HCEC 1CT (cell line): Measurements from ENCODE around the gene ZNF213.
"Not testable (repeated sequence)": the region's sequence is repeated elsewhere in the genome, so short reads cannot be mapped to it uniquely, and the experiment has no call there.

Source experiments
- DNase-seq: peaks from one replicate; pipeline ENCODE4 v3.0.0-alpha.2; 2017

ZNF213 gene

DNA sequence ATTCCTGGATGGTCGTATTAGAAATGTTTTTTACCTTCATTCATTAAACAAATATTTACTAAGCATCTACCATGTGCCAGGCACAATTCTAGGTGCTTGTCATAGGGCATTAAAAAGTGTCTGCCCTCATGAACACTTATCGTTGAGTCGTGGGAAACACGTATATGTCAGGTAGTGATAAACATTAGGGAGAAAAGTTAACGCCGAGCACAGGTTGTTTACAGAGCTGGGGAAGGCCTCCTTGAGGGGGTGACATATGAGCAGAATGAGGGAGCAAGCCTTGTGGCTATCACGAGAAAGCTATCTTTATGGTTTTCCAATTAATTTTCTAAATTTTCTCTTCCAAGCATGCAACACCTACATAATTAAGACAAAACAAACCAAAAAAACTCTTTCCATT lies 985 bp upstream of the ZNF213 start:
- no peak for DNase-seq

DNA sequence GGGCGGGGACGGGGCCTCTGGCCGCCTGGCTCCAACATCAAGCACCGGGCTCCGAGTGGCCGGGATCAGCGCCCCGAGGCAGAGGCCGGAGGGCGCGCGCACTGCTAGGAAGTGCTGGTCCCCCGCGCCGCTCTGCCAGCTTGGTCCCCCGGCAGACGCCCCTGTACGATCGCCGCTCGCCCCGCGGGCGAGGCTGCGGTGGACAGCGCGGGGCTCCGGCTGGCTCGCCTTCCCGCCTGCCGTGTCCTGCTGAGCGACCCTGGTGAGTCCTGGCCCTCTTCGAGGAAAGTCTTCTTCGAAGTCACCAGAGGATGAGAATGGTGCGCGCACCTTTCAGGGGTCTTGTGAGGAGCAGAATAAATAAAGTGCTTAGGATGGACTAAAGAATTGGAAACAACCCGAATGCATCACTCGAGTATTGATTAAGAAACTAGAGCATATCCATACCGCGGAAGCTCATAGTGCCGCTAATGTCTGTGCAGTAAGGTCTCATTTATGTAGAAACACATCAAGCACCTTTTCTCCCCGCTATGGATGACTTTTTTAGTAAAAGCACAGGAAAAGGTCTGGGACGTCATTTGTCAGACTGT lies 392 bp downstream of the ZNF213 start:
- no peak for DNase-seq

DNA sequence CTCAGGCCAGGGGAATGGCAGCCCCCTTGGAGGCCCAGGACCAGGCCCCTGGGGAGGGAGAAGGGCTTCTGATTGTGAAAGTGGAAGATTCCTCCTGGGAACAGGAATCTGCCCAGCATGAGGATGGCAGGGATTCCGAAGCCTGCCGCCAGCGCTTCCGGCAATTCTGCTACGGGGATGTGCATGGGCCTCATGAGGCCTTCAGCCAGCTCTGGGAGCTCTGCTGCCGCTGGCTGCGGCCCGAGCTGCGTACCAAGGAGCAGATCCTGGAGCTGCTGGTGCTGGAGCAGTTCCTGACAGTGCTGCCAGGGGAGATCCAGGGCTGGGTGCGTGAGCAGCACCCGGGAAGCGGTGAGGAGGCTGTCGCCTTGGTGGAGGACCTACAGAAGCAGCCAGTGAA lies 2.4 kb downstream of the ZNF213 start:
- DNase-seq = no peak

DNA sequence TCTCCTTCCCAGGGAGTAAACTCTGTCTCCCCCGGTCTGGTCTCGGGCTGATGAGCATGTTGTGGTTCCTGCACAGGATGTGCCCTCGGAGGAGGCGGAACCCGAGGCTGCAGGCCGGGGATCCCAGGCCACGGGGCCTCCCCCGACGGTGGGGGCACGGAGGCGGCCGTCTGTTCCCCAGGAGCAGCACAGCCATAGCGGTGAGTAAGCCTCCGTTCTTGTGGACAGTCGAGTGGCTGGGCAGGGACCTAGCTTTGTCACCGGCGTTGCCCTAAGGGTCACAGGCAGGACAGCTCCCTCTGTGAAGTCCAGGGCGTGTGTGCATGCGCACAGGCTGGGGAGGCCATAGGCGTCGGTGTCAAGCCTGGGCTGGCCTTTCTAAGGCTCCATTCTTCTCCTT lies 3.5 kb downstream of the ZNF213 start:
- DNase-seq = no peak

DNA sequence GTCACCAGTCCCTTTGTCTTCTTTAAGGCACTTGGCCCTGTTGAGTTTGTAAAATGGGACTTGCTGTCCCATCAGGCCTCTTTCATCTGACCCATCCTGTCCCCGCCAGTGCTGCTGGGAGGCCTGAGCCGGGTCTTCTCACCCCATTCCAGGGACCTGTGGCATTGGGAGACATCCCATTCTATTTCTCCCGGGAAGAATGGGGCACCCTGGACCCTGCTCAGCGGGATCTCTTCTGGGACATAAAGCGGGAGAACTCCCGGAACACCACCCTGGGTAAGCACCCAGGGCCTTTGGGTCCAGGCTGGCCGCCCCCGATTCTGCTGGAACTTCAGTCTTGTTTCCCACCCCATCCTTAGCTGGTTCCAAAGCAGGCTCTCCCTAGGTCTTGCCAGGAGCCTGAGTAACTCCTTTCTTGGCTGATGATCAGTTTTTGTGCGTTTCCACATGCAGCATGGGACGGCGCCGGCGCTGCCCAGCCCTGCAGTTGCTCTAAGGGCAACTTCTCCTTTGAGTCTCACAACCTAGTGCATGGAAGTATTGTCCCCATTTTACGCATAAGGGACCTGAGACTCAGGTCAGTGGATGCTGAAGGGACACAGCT lies 4.1 kb downstream of the ZNF213 start:
- DNase-seq = no peak

DNA sequence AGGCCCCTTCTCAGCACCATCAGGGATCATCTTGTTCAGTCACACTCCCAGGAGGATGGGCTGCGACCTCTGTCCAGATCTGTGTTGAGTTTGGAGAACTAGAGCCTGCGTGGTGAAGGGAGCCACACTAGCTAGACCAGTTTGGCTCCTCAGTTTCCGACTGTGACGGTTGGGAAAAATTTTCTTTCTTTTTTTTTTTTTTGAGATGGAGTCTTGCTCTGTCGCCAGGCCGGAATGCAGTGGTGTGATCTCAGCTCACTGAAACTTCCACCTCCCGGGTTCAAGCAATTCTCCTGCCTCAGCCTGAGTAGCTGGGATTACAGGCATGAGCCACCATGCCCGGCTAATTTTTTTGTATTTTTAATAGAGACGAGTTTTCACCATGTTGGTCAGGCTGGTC lies 4.7 kb downstream of the ZNF213 start:
- DNase-seq = not testable (repeated sequence)

DNA sequence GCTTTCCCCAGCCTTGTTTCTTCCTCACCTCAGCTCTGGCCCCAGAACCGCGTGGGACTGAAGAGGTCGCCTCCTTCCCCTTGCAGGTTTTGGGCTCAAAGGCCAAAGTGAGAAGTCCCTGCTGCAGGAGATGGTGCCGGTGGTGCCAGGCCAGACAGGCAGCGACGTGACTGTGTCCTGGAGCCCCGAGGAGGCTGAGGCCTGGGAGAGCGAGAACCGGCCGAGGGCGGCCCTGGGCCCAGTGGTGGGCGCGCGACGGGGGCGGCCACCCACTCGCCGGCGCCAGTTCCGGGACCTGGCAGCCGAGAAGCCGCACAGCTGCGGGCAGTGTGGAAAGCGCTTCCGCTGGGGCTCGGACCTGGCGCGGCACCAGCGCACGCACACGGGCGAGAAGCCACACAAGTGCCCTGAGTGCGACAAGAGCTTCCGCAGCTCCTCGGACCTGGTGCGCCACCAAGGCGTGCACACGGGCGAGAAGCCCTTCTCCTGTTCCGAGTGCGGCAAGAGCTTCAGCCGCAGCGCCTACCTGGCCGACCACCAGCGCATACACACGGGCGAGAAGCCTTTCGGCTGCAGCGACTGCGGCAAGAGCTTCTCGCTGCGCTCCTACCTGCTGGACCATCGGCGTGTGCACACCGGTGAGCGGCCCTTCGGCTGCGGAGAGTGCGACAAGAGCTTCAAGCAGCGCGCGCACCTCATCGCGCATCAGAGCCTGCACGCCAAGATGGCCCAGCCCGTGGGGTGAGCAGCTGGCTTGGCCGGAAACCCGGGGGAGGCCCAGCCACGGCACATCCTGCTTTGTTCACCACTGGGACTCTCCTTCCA lies 6.0 kb downstream of the ZNF213 start:
- no peak for DNase-seq

DNA sequence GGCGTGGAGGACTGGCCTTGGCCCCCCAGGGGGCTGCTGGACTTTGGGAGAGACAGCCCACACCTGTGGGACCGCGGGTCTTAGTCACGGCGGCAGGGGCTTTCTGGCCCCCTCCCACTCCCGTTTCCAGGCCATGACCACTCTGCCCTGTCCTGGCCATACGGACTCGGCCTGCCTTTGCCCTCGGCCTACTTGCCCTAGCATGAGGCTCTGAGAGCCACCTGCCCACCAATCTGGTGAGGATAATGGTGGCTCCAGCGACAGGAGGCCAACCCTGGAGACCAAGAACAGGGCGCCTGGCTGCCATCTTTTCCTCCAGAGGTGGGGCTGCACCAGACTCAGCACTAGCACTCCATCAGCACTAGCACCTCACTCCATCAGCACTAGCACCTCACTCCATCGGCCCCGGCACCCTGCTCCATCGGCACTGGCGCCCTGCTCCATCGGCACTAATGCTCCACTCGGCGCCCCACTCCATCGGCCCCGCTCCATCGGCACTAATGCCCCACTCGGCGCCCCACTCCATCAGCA lies 7.0 kb downstream of the ZNF213 start:
- DNase-seq = no peak

DNA sequence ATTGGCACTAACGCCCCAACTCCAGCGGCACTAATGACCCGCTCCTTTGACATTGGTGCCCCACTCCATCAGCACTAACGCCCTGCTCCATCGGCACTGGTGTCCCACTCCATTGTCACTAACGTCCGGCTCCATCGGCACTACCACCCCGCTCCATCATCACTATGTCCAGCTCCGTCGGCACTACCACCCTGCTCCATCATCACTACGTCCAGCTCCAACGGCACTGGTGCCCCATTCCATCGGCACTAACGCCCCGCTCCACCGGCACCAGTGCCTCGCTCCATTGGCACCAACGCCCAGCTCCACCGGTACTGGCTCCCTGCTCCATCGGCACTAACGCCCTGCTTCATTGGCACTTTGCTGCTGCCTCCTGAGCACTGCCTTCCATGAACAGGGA lies 7.5 kb downstream of the ZNF213 start:
- no peak for DNase-seq

DNA sequence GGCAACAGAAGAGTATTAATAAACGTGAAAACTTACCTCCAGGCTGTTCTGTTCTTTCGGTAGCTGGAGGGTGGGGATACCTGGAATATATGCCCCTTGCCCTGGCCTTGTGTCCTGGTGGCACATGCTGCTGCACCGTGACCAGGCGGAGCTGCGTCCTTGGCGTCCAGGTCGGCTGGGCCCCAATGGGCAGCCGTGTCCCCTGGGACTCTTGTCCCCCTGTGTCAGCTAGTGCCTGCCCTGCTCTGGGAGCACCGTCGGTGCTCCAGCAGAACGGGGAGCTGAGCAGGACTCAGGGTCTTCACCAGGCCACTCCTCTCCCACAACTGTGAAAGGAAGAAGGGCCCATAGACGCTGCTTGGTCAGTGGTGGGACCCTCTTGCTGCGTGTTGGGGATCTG lies 7.9 kb downstream of the ZNF213 start:
- DNase-seq = no peak

DNA sequence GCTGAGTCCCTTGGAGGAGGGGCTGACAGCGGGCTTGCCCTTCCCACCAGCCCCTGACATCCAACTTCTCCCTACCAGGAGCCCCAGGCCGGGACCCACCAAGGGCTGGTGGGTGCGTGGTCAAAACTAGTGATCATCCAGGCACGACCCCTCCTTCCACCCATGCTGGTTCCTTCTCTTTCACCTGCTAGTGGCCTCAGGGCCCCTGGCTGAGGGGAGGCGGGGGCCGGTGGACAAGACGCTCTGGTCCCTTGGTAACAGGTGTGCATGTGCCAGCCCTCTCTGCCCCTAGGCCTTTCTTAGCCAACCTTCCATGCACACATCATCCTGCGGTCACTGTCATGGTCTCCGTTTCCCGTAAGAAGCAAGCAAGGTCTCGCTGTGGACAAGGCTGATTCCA lies 8.4 kb downstream of the ZNF213 start:
- no peak for DNase-seq

DNA sequence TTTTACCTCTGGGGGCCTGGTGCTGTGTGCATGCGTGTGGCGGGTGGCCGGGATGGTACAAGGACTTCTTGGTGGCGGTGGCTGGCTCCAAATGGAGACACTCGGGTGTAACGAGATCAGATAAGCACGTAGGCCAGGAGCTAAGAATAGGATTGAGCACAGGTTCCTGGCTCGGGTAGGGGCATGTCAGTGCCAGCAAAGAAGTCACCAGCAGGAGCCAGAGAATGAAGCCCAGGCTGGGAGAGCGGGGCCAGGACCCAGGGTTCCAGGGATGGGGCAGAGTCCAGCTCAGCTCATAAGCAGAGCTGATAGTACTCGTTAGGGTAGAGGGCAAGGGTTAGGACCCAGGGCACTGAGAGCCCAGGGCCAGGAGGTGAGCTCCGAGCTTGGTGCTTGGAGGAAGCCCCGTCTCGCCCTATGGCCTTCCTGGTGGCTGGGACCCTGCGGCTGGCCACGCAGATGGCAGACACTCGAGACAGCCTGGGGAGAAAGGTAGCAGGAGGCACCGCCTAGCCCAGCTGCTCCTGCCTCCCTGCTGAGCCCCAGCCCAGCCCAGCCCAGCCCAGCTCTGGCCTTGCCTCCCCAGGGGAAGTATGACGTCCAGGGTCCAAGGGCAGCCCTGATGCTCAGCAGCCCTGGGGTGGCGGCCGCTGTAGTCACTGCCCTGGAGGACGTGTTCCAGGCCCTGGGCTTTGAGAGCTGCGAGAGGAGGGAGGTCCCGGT lies 8.9 kb downstream of the ZNF213 start:
- no peak for DNase-seq

DNA sequence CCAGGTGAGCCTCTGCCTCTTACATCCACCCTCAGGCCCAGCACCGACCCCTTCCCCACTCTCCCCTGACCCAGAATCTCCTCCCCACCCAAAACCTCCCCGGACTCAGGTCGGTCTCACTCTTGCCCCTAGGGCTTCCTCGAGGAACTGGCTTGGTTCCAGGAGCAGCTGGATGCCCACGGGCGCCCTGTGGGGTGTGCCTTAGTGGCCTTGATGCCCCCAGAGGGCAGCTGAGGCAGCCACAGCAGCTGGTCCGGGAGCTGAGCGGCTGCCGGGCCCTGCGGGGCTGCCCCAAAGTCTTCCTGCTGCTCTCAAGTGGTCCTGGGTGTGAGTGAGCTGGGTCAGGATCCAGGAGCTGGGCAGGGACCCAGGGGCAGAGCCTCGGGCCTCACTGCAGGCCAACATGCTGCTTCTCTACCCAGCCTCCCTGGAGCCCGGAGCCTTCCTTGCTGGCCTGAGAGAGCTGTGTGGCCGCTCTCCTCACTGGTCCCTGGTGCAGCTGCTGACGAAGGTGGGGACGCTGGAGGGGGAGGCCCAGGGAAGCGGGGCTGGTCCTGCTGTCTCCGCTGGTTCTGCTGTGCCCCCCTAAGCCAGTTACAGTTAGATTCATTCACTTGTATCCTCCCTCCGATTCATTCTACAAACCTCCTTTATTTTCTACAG lies 9.6 kb downstream of the ZNF213 start:
- no peak for DNase-seq

DNA sequence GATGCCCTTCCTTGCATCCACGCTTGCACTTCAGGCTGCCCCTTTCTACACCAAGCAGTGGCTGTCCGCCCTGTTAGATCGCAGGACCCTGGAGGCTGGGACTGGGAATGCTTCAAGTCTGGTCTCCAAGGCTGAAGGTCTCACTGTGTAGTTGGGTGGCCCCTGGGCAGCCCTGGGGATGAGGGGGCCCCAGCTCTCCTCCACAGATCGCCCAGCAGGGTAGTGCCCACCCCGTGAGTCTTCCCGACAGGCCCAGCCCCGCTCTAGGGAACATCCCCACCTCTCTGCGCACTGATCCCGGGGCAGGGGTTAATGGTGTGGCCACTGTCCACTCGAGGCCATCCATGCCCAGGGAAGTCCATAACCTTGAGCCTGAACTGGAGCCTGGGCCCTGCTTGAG lies 10.3 kb downstream of the ZNF213 start:
- no peak for DNase-seq

DNA sequence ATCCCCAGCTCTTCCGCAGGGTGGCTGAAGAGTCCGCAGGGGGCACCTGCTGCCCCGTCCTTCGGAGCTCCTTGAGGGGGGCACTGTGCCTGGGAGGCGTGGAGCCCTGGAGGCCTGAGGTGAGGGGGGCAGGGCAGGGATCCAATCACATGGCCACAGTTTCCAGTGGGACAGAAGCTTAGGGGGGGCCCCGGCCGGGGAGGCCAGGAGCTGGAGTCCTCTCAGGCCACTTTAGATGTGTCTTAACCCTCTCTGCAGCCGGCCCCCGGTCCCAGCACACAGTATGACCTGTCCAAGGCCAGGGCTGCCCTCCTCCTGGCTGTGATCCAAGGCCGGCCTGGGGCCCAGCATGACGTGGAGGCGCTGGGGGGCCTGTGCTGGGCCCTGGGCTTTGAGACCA lies 10.8 kb downstream of the ZNF213 start:
- DNase-seq = no peak

DNA sequence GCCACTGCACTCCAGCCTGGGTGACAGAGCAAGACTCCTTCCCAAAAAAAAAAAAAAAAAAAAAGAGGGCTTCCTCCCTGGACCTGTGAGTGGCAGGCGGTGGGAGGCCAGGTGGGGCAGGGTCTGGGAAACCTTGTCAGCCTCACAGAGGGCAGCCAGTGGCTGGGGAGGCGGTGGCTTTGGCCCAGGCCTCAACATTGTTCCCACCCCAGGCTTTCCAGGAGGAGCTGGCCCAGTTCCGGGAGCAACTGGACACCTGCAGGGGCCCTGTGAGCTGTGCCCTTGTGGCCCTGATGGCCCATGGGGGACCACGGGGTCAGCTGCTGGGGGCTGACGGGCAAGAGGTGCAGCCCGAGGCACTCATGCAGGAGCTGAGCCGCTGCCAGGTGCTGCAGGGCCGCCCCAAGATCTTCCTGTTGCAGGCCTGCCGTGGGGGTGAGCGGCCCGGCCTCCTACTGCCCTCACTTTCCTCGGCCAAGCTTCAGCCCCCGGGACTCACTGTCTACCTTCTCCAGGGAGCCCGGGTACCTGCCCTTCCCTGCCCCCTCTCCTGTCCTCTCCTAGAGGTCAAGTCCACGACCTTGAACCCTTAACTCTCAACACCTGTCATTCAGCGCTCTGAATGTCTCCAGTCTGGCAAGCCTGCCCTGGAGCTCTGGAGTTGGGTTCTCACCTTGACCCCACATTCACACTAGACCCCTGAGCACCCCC lies 12.4 kb downstream of the ZNF213 start:
- DNase-seq = no peak

DNA sequence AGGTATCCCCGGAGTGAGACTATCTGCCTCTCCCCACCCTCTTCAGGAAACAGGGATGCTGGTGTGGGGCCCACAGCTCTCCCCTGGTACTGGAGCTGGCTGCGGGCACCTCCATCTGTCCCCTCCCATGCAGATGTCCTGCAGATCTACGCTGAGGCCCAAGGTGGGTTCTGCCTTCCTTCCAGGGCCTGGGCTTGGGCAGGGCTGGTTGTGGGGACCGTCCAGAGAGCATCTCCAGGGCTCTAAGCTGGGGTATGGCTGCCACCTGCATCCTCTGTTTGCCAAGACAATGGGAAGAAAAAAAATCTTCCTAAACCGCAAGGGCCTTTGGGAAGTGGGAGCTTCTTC lies 12.9 kb downstream of the ZNF213 start:
- DNase-seq = no peak

DNA sequence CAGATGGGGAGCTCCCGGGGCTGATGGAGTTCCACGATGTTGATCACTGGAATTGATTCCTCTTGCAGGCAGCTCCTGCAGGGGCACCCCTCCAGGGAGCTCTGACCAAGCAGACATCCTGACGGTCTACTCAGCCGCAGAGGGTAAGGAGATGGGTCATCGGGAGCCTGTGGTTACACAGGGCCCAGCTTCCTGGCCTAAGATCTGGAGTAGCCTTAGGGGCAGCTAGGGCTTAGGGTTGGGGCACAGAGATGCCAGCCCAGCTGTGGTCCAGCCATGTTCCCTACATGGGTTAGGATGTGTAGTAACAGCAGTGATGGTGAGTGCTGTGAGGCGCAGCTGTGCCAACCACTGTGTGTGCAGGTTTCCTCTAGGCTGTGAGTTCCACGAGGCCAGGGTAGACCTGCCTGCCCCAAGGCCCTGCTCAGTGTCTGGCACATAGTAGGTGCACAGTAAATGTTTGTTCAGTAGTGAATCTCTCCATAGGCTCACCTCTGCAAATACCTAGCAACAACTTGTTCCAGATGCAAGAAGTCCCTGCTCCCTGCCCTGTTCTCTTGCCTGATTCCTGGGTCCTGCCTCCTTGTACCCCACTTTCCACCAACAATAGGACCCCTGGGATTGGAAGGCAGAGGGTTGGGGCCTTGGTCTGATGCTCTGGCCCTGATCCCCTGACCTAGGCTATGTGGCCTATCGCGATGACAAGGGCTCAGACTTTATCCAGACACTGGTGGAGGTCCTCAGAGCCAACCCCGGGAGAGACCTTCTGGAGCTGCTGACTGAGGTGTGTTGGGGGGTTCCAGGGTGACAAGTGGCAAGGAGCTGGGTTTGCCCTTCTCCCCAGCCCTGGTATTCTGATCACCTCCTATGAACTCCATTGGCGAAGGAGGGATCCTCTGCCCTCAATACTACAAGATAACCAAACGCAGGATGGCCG lies 13.7 kb downstream of the ZNF213 start:
- DNase-seq = no peak

DNA sequence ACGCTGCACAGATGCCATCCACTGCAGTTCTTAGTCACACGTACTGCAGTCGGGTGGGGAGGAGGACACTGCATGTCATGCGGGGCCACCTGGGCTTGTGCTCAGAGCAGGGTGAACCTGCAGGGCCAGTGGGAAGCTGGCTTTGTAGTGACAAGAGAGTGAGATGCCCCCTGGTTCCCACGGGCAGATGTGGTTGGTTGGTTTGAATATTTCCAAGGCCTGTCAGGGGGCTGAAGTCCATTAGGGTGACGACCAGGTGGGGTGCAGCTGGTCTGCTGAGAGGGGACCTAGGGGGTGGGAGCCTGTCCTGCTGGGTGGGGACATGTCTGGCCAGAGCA lies 14.3 kb downstream of the ZNF213 start:
- DNase-seq = no peak

DNA sequence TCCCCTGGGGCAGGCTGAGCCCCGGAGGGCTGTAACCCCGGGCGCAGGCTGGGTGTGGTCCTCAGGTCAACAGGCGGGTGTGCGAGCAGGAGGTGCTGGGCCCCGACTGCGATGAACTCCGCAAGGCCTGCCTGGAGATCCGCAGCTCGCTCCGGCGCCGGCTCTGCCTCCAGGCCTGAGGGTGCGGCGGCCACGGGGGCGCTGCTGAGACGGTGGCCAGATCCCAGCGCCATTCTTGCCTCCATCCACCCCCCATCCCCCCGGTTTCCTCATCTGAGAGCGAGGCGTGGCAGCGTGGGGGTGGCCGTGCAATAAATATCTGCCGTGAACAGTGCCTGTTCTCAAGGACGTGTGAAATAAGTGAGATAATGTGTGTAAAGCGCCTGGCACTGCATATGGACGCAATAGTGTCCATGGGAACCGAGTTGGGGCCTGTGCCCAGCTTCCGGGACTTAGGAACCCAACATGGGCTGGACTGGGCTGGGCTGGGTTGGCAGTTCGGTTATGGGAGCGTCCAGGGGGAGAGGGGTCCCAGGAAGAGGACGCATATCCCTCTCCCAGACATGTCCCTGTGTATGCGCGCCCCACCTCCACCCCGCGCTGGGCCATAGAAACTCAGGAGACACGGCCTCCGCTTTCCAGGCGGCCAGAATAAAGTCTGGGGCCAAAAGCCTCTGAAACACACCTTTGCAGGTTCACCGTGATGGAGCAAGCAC lies 15.0 kb downstream of the ZNF213 start:
- peak; percentile 53 for DNase-seq
